GM13976 (cell line): ENCODE measurements around the gene UHRF1.

ENCODE experiments used
- DNase-seq: peaks from one replicate; pipeline ENCODE4 v3.0.0; 2012; ENCODE audit warnings: low spot score
- CTCF ChIP-seq: IDR thresholded peaks from 2 replicates; pipeline ENCODE4 v1.5.1; 2012; ENCODE audit warnings: borderline replicate concordance, mild to moderate bottlenecking; ENCODE audit not compliant: insufficient read depth; ENCODE audit errors: extremely low read depth, missing control alignments, control extremely low read depth
- in situ Hi-C: fragments of 300-500 bp; cut with MboI; formaldehyde crosslinking; loops from one replicate; pipeline ENCODE4 v1.12.0; 2022; ENCODE audit warnings: low sequenced_read_pairs, mixed read lengths, inconsistent platforms; ENCODE audit not compliant: unreplicated experiment

Gene UHRF1

GRCh38 chr19:4922530-4923275 lies 13.4 kb downstream of the UHRF1 start:
- in situ Hi-C loops = no loop called here
- TF ChIP-seq CTCF = no peak
- DNase-seq = no peak

DNA sequence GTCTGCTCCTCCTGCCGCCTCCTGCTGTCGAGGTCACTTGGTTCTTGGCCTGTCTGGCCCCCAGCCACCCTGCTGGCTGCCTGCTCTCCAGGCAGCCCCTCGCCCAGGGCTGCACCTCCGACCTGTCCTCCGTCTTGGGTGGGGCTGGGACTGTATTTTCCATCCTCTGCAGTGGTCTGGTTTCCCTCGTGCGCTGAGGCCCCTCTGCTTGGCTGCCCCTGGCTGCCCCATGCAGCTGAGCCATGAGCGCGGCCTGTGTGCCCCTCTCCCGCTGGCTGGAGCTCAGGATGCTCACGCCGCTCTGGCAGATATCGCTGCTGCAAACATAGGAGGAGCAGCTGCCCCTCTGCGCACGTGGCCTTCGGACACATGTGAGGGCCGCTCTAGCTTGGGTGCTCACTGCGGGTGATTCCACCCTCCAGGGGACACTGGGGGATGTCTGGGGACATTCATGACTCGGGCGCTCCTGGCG lies 14.0 kb downstream of the UHRF1 start:
- DNase-seq = no peak
- in situ Hi-C loops = no loop called here
- no peak for TF ChIP-seq CTCF

DNA sequence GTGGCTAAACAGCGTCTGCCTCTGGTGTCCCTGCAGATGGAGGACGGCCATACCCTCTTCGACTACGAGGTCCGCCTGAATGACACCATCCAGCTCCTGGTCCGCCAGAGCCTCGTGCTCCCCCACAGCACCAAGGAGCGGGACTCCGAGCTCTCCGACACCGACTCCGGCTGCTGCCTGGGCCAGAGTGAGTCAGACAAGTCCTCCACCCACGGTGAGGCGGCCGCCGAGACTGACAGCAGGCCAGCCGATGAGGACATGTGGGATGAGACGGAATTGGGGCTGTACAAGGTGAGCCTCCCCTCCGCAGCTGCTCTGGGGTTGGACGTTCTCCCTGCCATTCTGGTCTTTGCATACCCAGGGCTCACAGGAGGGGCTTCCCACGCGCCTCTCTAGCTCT lies 19.9 kb downstream of the UHRF1 start:
- TF ChIP-seq CTCF = no peak
- in situ Hi-C loops = no loop called here
- DNase-seq = no peak

- no peak for DNase-seq
- TF ChIP-seq CTCF = no peak
- in situ Hi-C loops = no loop called here
Observed at GRCh38 chr19:4930664-4931063, 21.4 kb downstream of the UHRF1 start.

GRCh38 chr19:4932711-4933110 lies 23.4 kb downstream of the UHRF1 start:
- no peak for DNase-seq
- in situ Hi-C loops = no loop called here
- no peak for TF ChIP-seq CTCF

- in situ Hi-C loops = no loop called here
- DNase-seq = no peak
- no peak for TF ChIP-seq CTCF
Observed at GRCh38 chr19:4933528-4933927, 24.2 kb downstream of the UHRF1 start.
